GM23338 (cell line): ENCODE results near the gene ITFG1.

Experiments
- CREB1 ChIP-seq: fragments of 250-450 bp; sonication (Bioruptor Pico); IDR thresholded peaks from 2 replicates; pipeline ENCODE4 v1.5.0; 2020; ENCODE audit warnings: low read depth, mild to moderate bottlenecking, moderate library complexity
- CTCF ChIP-seq, 2 experiments: fragments of 200-600 bp in 1 of 2; sonication (generic) in 1 of 2; conservative IDR thresholded peaks; 2 replicates each; pipeline versions ENCODE4 v1.5.1 to v1.6.1; 2016 to 2017; ENCODE audit warnings: antibody characterized with exemption in 2 of 2, low read depth in 2 of 2, mild to moderate bottlenecking in 2 of 2, moderate library complexity in 1 of 2
- ETS1 ChIP-seq: IDR thresholded peaks from 2 replicates; pipeline ENCODE4 v1.6.1; 2016; ENCODE audit warnings: antibody characterized with exemption
- EZH2 ChIP-seq: fragments of 200-600 bp; sonication (generic); IDR thresholded peaks from one replicate; pipeline ENCODE4 v1.8.0; 2017; ENCODE audit warnings: antibody characterized with exemption, mild to moderate bottlenecking, low read depth; ENCODE audit not compliant: unreplicated experiment
- EZH2phosphoT487 ChIP-seq: fragments of 200-600 bp; sonication (generic); IDR thresholded peaks from one replicate; pipeline ENCODE4 v1.8.1; 2018; ENCODE audit warnings: antibody characterized with exemption; ENCODE audit not compliant: unreplicated experiment
- JUNB ChIP-seq: IDR thresholded peaks from one replicate; pipeline ENCODE4 v1.6.1; 2016; ENCODE audit warnings: antibody characterized with exemption; ENCODE audit not compliant: unreplicated experiment
- POLR2AphosphoS5 ChIP-seq: IDR thresholded peaks from 2 replicates; pipeline ENCODE4 v1.6.1; 2016; ENCODE audit warnings: antibody characterized with exemption, low read depth
- REST ChIP-seq: IDR thresholded peaks from one replicate; pipeline ENCODE4 v1.6.1; 2018; ENCODE audit warnings: antibody characterized with exemption; ENCODE audit not compliant: unreplicated experiment

GRCh38 chr16:47460711-47461597, at the start of gene ITFG1, which contains the start of gene PHKB:
- peak; percentile 62 for TF ChIP-seq POLR2AphosphoS5
- no peak for TF ChIP-seq EZH2
- no peak for TF ChIP-seq CTCF (conservative IDR thresholded peaks at IDR 0.05; ENCODE audit: low read depth in 2 of 2)
- TF ChIP-seq EZH2phosphoT487, result no peak
- TF ChIP-seq REST, result no peak
- 0 out of 2 replicates have a peak, but pooled peaks have one; percentile 31 for TF ChIP-seq ETS1
- TF ChIP-seq CREB1 (CRISPR knock-in tag), result no peak
- TF ChIP-seq JUNB, result no peak
